LHCN-M2 (cell line): ENCODE results near the gene ZNF91. TPM values are rescaled to one million over a fixed set of nuclear protein-coding genes. Genes with fewer than 3 reads are reported as not detected.
"Not testable (repeated sequence)": the region's sequence is repeated elsewhere in the genome, so short reads cannot be mapped to it uniquely, and the experiment has no call there.

Experiments used
- DNase-seq: peaks from one replicate; pipeline ENCODE4 v3.0.0-alpha.2; 2012; ENCODE audit warnings: low read depth
- total RNA-seq: library from RNA; depleted of rRNA; stranded (reverse); fragments of >200 nt; gene quantifications from 2 replicates; pipeline ENCODE4 v1.2.3, GENCODE V29; 2014

The ZNF91 gene
- total RNA-seq, 1 experiment from 2014 or later = 19.3 TPM

DNA sequence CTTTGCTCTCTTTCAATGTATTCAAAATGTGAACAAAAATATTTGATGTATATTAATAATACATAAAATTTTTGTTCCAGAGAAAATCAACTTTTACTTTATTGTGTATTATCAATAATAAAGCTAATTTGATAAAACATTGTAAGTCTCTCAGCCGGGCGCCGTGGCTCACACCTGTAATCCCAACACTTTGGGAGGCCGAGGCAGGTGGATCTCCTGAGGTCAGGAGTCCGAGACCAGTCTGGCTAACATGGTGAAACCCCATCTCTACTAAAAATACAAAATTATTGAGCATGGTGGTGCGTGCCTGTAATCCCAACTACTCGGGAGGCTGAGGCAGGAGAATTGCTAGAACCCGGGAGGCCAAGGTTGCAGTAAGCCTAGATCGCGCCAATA lies 449 bp upstream of the ZNF91 start:
- DNase-seq = not testable (repeated sequence)

DNA sequence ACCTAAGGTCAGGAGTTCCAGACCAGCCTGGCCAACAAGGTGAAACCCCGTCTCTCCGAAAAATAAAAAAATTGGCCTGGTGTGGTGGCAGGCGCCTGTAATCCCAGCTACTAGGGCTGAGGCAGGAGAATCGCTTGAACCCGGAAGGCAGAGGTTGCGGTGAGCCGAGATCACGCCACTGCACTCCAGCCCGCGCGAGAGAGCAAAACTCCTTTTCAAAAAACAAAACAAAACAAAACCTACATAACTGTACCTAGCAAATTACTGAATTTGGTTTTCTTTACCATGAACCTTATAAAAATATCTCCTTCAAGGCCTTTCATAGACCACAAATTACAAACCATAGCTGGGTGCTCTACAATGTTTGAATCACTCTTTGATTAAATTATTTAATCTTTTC lies 760 bp downstream of the ZNF91 start:
- peak; percentile 40 for DNase-seq

DNA sequence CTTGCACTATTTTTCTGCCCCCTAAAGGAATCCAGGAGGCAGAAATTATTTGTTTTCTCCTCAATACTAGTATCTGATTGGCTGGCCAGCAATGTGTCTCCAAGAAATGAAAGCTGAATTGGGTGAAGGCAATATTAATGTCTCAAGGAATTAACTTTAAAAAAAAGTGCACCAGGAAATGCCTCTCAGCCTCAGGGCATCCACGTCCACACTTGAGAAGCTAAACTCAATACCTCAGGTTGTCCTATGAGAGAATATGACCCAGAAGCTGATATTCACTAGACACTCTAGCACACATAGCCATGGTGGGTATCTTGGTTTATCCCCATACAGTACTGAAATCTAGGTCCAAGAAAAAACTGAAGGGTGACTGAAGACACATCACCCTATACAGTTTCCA lies 2.1 kb downstream of the ZNF91 start:
- no peak for DNase-seq

GRCh38 chr19:23391236-23391635 lies 4.0 kb downstream of the ZNF91 start:
- no peak for DNase-seq

DNA sequence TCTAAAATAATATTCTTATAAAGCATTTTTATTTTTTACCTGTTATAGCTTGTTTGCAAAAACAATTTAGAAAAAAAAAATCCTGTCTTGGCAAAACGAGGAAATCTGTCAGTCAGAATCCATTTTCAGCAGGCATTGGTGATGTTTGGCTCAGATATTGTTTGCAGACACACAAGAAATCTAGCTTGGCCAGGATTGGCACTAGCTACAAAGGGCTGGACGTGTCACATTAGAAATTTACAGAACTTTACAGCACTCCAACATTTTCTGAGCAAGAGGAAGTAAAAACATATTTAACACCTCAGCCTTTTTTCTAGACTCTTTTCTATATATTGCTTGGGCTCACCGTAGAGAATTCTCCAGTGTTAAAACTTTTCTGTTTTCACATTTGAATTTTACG lies 9.9 kb downstream of the ZNF91 start:
- no peak for DNase-seq

DNA sequence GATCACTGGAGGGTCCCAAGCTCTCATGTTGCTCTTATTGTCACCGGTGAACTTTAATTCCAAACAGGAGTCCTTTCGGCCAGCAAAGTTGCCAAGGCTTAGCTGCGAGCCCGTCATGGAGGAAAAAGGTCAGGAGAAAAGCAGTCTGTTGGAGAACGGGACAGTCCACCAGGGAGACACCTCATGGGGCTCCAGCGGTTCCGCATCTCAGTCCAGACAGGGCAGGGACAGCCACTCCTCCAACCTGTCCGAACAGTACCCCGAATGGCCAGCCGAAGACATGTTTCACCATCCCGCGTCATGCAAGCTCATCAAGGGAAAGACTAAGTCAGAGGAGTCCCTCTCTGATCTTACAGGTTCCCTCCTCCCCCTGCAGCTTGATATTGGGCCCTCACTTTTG lies 10.4 kb downstream of the ZNF91 start:
- no peak for DNase-seq

DNA sequence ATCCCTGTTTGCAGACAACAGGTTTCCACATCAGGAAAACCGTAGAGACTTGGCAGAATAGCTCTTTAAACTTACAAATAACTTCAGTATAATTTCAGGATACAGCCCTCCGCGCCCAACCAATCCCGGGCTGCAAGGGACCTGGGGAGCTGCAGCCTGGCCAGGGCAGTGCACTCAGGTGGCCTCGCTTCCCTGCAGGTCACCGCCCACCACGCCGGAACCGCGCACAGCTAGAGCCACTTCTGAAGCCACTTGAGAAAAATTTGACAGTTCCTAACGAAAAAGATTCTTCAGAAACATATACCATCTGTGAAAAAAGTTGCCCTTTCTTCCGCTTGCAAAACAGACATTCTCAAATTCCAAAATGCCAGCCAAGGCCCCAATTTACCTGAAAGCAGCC lies 11.1 kb downstream of the ZNF91 start:
- no peak for DNase-seq

- DNase-seq = no peak
These were observed 12.3 kb downstream of the ZNF91 start for GRCh38 chr19:23382955-23383354.

GRCh38 chr19:23381114-23381513 lies 14.2 kb downstream of the ZNF91 start:
- DNase-seq = no peak

- not testable (repeated sequence) for DNase-seq
These were observed 15.6 kb downstream of the ZNF91 start for GRCh38 chr19:23379671-23380070.

DNA sequence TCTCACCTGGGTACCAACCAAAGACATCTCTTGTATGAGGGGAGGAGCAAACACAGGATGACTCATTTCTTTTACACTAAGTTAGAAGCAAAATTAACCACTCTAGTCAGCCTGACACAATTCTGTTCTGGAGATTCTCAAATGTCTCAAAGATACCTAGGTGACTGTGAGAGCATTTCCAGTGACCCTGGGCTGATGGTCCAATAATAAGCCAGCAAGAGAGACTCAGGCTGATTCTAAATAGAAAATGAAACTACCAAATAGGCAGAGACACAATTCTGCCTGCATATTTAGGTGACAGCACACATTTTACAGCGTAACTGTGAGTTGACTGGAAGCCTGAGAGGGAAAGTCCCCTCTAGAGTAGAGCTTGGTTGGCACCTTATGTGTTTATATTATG lies 16.3 kb downstream of the ZNF91 start:
- DNase-seq = no peak

DNA sequence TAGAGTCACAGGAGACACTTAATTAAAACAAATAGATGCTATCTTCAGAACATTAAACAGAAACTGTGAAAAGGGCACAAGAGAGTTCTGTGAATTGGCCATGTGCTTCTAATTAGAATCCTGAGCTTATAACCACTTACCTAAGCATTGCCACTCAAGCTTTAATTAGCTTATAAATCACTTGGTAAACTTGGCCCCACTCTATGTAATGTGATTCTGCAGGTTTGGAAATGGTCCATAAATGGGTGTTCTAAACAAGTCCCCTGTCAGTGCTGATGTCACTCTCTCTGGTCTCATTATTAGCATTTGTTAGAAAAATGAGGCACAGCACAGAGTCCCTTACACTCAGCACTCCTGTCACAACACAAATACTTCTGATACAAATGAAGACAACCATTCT lies 18.0 kb downstream of the ZNF91 start:
- DNase-seq = no peak

- no peak for DNase-seq
These were observed 28.8 kb downstream of the ZNF91 start for GRCh38 chr19:23366437-23366836.

GRCh38 chr19:23366031-23366430 lies 29.2 kb downstream of the ZNF91 start:
- not testable (repeated sequence) for DNase-seq

DNA sequence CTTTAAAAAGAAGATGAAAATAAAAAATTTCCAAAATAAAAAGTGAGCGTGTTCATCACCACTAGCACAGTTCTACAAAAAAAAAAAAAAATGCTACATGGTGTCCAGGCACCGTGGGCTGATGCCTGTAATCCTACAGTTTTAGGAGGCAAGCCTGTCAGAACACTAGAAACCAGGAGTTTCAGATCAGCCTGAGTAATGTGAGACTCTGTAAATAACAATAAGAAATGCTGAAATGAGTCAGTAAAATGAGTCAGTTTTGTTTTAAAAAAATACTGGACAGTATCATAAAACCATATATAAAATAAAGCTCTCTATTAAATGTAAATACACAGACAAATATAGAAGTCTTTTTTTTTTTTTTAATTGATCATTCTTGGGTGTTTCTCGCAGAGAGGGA lies 30.0 kb downstream of the ZNF91 start:
- DNase-seq = peak; percentile 28

DNA sequence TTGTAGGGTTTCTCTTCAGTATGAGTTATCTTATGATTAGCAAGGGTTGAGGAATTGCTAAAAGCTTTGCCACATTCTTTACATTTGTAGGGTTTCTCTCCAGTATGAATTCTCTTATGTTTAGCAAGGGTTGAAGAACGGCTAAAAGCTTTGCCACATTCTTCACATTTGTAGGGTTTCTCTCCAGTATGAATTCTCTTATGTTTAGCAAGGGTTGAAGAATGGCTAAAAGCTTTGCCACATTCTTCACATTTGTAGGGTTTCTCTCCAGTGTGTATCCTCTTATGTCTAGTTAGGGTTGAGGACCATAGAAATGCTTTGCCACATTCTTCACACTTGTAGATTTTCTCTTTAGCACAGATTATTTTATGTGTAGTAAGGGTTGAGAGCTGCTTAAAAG lies 33.4 kb downstream of the ZNF91 start:
- not testable (repeated sequence) for DNase-seq

DNA sequence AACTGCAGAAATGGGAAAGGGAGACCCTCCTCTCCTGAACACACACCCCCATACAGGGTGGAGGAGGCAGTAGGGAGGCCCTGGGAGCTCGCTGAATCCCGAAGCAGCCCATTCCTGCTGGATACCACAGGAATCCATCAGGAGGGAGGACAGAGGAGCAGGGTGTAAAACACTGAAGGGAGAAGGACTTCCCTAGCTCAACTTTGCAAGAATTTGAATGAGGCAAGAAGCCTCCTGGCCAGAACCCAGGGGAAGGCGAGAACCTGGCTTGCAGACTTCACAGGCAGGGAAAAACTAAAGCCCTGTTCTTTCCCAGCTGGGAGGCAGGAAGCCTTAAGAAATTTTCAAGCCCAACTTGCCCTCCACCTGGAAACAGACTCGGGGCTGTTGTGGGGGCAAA lies 43.5 kb downstream of the ZNF91 start:
- no peak for DNase-seq

DNA sequence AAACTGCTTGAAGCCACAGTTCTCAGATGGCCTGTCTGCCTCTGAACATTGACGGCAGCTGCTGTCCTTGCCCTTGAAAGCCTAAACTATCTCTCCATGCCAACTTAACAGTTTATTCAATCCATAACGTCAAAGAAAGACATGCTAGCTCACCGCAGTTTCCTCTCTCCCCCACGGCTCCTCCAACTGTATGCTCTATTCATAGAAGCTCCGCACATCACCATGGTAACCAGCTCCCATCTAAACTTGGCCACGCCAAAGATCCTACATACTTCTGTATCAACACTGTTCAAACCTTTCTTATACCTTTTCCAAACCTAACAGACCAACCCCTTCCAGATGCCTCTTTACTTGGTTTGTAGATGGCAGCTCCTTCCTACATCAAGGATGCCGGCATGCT lies 48.6 kb downstream of the ZNF91 start:
- no peak for DNase-seq

- no peak for DNase-seq
These were observed 49.4 kb downstream of the ZNF91 start for GRCh38 chr19:23345838-23346237.

GRCh38 chr19:23343434-23344010 lies 51.7 kb downstream of the ZNF91 start:
- DNase-seq = peak; percentile 10

- DNase-seq = no peak
These were observed 67.1 kb downstream of the ZNF91 start for GRCh38 chr19:23328211-23328610.

DNA sequence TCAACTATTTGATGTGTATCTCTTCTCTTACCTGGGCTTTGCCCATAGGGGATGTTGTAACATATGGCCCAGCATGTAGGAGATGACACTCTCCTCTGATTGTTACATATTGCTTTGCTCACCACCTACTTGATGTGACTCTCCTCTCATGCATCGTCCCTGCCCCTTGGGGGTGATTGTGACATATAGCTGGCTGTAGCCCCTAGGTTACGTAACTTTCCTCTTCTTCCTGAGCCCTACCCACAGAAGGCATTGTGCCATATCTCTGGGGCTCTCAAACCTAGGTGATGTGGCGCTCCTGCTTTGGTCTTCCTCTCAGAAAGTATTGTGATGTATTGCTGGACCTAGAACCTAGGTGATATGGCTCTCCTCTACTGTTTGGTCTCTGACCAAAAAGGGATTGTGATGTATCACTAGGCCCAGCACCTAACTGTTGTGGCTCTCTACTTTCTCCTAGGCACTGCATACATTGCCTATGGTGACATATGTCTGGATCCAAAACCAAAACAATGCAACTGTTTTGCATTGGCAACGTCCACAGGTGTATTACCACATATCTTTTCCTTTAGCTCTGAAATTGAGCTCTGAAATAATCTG lies 73.2 kb downstream of the ZNF91 start:
- no peak for DNase-seq

- not testable (repeated sequence) for DNase-seq
These were observed 73.9 kb downstream of the ZNF91 start for GRCh38 chr19:23321403-23321802.

- not testable (repeated sequence) for DNase-seq
These were observed 75.7 kb downstream of the ZNF91 start for GRCh38 chr19:23319571-23319970.
